IPS-18c (cell line): ENCODE measurements around the gene SLC35B2.

ENCODE experiments used
- H3K4me3 ChIP-seq: 2 replicates; pipeline ENCODE4 v1.7.0; 2013; ENCODE audit warnings: low read depth, mild to moderate bottlenecking, low read length, moderate library complexity; ENCODE audit not compliant: insufficient read depth
- H3K9me3 ChIP-seq: one replicate; pipeline ENCODE4 v1.6.1; 2013; ENCODE audit warnings: mild to moderate bottlenecking, low read length, moderate library complexity; ENCODE audit not compliant: control insufficient read depth, insufficient read depth

Gene SLC35B2

DNA sequence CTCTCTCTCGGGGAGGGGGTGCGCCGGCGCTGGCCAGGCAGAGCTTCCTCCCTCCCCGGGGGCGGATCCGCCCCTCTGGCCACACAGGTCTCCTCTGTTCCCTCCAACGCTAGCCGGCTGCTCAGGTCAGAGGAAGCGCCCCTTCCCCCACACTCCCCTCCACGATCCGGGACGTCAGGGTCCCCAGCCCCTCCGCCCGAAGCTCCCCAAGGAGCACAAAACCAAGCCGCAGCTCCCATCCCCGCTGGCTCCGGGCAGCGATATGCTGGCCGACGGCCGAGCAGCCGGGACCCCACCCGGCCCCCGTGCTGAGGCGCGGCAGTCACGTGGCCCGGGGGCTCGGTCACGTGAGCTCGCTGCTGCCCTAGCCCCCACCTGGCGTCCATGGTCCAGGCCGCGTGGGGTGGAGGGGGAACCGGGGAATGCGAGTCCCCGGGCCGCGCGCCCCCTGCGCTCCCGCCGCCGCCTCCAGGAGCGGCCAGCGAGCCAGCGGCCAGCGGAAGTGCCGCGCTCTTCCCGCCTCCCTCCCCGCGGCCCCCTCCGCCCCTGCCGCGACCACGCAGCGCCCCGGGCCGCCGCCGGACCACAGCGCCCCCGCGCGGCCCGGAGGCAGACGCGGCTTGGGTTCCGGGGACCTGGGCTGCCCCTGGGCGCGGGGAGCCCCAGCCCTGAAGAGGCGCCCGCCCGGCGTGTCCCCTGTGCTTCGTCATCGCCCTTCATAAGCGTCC lies at the start of gene SLC35B2:
TSS of gene SLC35B2 (minus strand) at position 504 of the 728 bp plus-strand sequence. CDS start at position 386, 118 bp downstream.
- Histone ChIP-seq H3K4me3 (peak within 1 kb of the TSS; percentile 84), H3K9me3 (no peaks in the 10 kb centered on the region)

- Histone ChIP-seq H3K4me3 (no peak overlapping the region), H3K9me3 (no peaks in the 10 kb centered on the region)
Measured at GRCh38 chr6:44306710-44307109, 49.4 kb upstream of the SLC35B2 start.

DNA sequence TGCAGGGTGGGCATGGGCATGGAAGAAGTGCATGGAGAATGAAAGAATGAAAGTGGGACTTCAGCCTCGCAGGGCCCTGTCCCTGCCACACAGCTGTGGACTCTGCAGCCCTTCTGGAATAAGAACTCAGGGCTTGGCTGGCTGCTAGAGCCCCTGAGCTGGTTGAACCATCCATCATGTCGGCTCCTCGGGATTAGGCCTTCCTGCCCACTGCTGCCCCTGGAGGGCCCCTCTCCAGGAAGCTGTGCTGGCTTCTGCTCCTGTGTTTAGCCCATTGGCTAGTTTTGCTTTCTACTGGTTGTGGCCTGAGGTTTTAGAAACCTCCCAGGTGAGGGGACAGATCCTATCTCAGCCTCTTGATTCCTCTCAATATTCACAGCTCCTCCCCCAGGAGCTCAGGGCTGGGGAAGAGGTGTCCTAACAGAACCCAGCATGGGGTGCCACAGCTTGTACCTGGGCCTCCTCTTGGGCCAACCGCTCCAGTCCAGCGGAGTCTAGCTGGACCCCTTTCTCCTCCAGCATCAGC lies 47.9 kb upstream of the SLC35B2 start:
- H3K4me3 ChIP-seq: no peak overlapping the region
- no peaks in the 10 kb centered on the region for H3K9me3 ChIP-seq

DNA sequence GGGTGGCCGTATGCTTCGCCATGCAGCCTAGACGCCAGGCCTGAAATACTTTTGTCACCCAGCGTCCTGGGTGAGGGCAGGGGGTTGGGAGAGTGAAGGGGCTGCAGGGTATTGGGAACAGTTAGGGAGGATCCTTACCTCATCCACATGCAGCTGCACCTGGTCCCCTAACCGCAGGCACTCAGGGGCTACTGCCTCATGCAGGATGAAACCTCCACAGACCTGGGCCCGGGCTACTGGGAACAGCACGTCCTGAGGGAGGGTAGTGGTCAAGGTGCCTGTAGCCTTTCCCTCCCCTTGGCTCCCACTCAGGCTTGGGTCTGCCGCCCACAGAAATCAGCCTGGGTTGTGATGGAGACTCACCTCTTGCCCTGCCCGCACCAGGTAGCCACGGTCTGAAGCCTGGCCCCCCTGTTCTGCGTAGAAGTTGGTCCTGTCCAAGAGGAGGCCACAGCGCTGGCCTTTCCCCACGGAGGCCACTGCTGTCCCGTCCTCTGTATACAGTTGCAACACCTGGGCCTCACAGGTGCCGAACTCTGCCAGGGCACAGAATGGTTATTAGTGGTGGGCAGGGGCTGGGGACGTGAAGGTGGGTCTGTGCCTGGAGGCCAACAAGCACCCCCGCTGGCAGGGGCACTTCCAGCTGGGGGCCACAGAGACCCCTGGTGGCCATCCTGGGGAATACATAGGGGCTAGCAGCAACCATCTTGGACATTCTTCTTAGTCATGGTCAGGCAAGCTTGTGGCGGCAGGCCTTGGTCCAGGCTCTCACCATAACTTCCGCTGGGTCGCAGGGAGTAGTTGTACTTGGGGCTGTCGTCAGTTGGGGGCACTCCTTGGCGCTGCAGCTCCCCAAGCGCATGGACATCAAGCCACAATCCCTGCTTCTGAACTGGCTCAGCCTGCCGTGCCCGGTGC lies 47.2 kb upstream of the SLC35B2 start:
- Histone ChIP-seq H3K4me3 (no peak overlapping the region), H3K9me3 (no peaks in the 10 kb centered on the region)

DNA sequence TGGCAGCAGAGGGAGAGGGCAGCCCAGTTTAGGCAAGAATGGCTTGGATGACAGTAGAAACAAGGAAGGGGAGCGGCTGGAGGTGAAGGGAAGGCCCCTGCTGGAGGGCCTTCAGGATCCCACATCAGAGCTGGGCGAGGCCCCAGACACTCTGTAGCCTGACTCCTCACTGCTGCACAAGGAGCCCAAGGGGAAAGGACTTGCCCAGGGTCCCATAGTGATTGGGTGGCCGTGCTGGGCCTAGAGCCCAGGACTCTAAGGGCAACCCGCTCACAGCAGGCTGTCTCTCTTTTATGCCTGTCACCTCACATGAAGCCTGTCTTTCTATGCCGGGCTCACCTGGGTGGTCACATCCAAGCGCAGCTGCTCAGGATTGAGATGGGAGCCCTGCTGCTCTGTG lies 46.5 kb upstream of the SLC35B2 start:
- H3K4me3 ChIP-seq: no peak overlapping the region
- no peaks in the 10 kb centered on the region for H3K9me3 ChIP-seq

GRCh38 chr6:44302856-44303255 lies 45.5 kb upstream of the SLC35B2 start:
- Histone ChIP-seq H3K9me3 (no peaks in the 10 kb centered on the region), H3K4me3 (no peak overlapping the region)

DNA sequence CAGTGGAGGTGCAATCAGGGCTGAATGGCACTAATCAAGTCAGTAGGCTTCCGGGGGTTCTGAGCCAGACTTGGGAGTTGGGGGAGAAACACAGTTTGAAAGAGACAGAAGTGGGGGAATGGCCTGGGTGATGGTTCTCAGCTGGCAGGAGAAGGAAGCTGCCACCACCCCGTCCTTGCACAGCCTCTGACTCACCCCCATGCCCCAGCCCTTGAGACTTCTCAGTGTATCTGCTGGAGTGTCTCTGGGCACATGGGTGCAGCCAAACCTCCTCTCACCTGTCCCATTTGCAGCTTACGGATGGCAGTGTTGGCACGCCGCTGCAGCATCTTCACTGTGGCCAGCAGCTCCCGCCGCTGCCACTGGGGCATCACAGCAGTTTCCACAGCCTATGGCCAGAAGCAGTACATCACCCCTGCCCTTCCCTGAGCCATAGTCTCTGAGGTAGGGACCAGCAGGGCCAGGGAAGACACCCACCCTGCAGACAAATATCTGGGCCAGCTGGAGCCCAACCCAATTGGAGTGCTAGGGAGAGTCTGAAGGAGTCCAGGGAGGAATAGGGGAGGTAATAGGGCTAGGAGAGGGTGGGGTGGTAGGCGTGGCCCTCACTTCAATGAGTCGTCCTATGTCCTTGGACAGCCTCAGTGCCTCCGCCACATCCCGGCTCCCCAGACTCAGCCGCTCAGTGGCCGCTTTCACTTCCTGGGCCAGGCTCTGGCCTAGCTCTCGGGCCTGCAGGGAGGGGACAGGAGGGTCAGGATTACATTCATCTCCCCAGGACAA lies 44.6 kb upstream of the SLC35B2 start:
- H3K9me3 ChIP-seq: no peaks in the 10 kb centered on the region

GRCh38 chr6:44301106-44301505 lies 43.8 kb upstream of the SLC35B2 start:
- H3K4me3 ChIP-seq: no peak overlapping the region
- no peaks in the 10 kb centered on the region for H3K9me3 ChIP-seq

More for the DNA sequence above, 44.6 kb upstream of the SLC35B2 start:
- H3K4me3 ChIP-seq: no peak overlapping the region

GRCh38 chr6:44300292-44300823 lies 43.0 kb upstream of the SLC35B2 start:
- H3K4me3 ChIP-seq: no peak overlapping the region
- no peaks in the 10 kb centered on the region for H3K9me3 ChIP-seq

DNA sequence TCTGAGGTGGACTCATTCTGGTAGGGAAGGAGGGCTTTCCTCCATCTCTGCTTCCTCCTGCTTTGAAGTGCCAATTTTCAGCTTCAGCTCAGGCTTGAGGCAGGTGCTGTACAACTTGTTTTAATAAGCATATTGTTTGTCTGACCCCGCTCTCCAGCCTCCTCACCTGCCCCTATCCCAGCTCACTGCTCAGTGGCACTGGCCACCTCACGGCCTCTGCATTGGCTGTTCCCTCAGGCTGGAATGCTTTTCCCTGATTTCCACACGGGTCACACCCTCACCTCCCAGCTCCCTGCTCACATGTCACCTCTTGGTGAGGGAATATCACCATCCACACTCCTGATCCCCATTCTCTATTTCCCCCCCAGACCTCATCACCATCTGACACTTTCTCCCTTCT lies 41.5 kb upstream of the SLC35B2 start:
- no peaks in the 10 kb centered on the region for H3K9me3 ChIP-seq
- H3K4me3 ChIP-seq: no peak overlapping the region

DNA sequence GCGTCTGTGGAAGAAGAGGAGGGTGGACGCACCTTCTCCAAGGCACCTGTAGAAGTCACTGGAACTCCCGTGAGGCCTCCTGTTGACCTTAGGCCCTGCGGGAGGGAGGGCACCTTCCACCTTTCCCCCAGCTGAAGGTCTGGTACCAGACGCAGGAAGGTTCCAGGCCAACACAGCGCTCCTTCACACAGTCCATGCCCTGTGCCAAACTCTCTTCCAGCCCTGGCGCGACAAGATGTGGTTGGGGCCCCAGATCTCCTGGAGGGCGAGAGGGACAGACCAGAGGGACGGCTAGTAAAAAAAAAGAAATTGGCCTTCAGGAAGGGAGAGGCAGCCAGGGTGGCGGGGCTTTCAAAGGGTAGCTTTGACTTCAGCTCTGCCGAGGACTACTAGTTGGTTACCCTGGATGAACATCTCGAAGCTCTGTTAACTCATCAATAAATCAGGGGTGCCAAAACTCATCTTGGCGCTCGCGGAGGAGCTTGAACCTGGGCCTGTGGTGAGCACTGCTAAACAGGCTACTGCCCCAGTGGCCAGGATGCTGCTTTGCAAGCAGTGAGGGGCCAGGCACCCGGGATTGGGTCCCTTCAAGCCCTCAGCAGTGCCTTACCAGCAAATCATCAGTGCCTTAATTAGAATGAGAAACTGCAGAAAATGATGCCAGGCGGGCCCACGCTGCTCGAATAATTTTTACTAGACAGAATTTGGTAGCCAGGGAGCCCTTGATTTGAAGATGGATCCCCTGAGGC lies 40.9 kb upstream of the SLC35B2 start:
- Histone ChIP-seq H3K9me3 (no peaks in the 10 kb centered on the region), H3K4me3 (peak overlapping the region; percentile 77)

GRCh38 chr6:44297063-44298038 lies 40.0 kb upstream of the SLC35B2 start:
- H3K4me3 ChIP-seq: peak overlapping the region; percentile 77
- H3K9me3 ChIP-seq: no peaks in the 10 kb centered on the region

DNA sequence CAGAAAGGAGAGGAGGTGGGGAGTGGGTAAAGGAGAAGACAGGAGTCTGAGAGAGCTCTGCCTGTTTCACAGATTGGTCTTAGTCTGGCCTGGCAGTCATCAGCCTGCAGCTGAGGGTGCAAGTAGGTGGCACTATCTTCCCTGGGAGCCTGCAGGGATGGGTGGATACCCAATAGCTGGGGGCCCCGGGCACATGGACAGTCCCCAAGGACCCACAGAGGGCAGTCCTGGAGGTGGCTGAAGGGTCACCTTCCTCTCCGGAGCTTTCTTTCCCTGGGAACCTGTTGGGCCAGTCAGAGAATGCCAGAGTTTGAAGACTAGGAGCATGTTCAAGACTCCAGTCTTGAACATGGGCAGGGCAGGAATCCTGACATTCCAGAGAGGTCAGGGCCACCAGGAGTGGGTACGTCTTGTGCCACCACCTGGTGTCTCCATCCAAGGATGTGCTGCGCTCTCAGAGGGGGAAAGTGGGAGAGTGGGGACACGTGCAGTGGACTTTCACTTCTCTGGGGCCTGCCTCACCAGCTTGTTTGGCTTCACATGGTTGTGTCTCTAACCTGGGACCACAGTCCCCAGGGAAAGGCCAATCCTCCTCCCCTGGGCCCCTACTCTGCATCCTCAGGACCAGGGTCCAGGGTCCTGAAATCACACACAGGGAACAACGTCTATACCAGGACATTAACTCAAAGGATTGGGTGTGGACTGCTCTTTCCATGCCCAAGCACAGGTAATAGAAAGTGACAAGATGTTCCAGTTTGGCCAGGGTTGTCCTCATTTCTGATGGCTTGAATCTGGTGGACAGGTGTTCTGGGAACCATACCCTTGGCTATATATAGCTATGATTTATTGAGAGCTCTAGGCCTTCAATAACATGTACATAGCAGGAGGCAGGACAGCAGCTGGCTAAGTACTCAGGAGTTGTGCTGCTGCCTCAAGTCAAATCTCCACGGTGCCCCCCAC lies 37.8 kb upstream of the SLC35B2 start:
- no peaks in the 10 kb centered on the region for H3K9me3 ChIP-seq
- no peak overlapping the region for H3K4me3 ChIP-seq

- H3K4me3 ChIP-seq: no peak overlapping the region
- H3K9me3 ChIP-seq: no peaks in the 10 kb centered on the region
Measured at GRCh38 chr6:44292661-44293365, 35.5 kb upstream of the SLC35B2 start.
